RKO (cell line): ENCODE measurements around the gene HPGD.

Experiments
- DNase-seq: peaks from one replicate; pipeline ENCODE4 v3.0.0-alpha.2; 2016; ENCODE audit warnings: low spot score

HPGD gene

GRCh38 chr4:174474457-174475075, 47.7 kb downstream of the HPGD start:
- DNase-seq, result no peak

GRCh38 chr4:174467107-174467506, 55.2 kb downstream of the HPGD start:
- no peak for DNase-seq

- DNase-seq, result no peak
Measured at GRCh38 chr4:174464949-174465348, 57.3 kb downstream of the HPGD start.

GRCh38 chr4:174461466-174462106, 60.7 kb downstream of the HPGD start:
- DNase-seq, result no peak

GRCh38 chr4:174460684-174461083, 61.6 kb downstream of the HPGD start:
- DNase-seq, result no peak

- DNase-seq, result no peak
Measured at GRCh38 chr4:174457468-174457867, 64.8 kb downstream of the HPGD start.

GRCh38 chr4:174454815-174455473, 67.3 kb downstream of the HPGD start:
- no peak for DNase-seq

- no peak for DNase-seq
Measured at GRCh38 chr4:174451718-174452296, 70.5 kb downstream of the HPGD start.

GRCh38 chr4:174450786-174451125, 71.5 kb downstream of the HPGD start:
- DNase-seq, result no peak

GRCh38 chr4:174449944-174450785, 72.1 kb downstream of the HPGD start:
- DNase-seq, result no peak

- no peak for DNase-seq
Measured at GRCh38 chr4:174449152-174449551, 73.1 kb downstream of the HPGD start.

GRCh38 chr4:174444390-174444789, 77.9 kb downstream of the HPGD start:
- no peak for DNase-seq
